Measurements from ENCODE around the gene SLC35G3. TPM values are rescaled to one million over a fixed set of nuclear protein-coding genes. Genes with fewer than 3 reads are reported as not detected.
A peak's percentile ranks its signal among the peaks of the same experiment; 100 is the strongest.
"Not testable (repeated sequence)": the region's sequence is repeated elsewhere in the genome, so short reads cannot be mapped to it uniquely, and the experiment has no call there.

SLC35G3 gene
- total RNA-seq, 4 donors from 2014 or later = not detected

GRCh38 chr17:35214631-35215273, 20.6 kb upstream of the SLC35G3 start:
- H3K27ac ChIP-seq = peak overlapping the region; percentile 65 to 76 (median 73)
- no peaks in the 10 kb centered on the region for H3K36me3 ChIP-seq
- no peak overlapping the region for H3K4me3 ChIP-seq
- H3K9me3 ChIP-seq = no peaks in the 10 kb centered on the region
- TF ChIP-seq, protein P1, sequence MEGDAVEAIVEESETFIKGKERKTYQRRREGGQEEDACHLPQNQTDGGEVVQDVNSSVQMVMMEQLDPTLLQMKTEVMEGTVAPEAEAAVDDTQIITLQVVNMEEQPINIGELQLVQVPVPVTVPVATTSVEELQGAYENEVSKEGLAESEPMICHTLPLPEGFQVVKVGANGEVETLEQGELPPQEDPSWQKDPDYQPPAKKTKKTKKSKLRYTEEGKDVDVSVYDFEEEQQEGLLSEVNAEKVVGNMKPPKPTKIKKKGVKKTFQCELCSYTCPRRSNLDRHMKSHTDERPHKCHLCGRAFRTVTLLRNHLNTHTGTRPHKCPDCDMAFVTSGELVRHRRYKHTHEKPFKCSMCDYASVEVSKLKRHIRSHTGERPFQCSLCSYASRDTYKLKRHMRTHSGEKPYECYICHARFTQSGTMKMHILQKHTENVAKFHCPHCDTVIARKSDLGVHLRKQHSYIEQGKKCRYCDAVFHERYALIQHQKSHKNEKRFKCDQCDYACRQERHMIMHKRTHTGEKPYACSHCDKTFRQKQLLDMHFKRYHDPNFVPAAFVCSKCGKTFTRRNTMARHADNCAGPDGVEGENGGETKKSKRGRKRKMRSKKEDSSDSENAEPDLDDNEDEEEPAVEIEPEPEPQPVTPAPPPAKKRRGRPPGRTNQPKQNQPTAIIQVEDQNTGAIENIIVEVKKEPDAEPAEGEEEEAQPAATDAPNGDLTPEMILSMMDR (IDR thresholded peaks at IDR 0.05) = no peak
- no peak for TF ChIP-seq POLR2A (IDR thresholded peaks at IDR 0.05)
- no peak for DNase-seq
- H3K4me1 ChIP-seq = no peaks in the 10 kb centered on the region
- H3K27me3 ChIP-seq = no peaks in the 10 kb centered on the region

GRCh38 chr17:35214192-35214591, 20.0 kb upstream of the SLC35G3 start:
- Histone ChIP-seq H3K27ac (peak overlapping the region; percentile 65 to 76 (median 73)), H3K4me3 (no peak overlapping the region), H3K36me3 (no peaks in the 10 kb centered on the region), H3K9me3 (no peaks in the 10 kb centered on the region), H3K4me1 (no peaks in the 10 kb centered on the region), H3K27me3 (no peaks in the 10 kb centered on the region)
- TF ChIP-seq, protein P1 (IDR thresholded peaks at IDR 0.05) = no peak
- no peak for TF ChIP-seq POLR2A (IDR thresholded peaks at IDR 0.05)
- peak in 1 of 3 donors; percentile 20 for DNase-seq

GRCh38 chr17:35213412-35213940, 19.3 kb upstream of the SLC35G3 start:
- H3K9me3 ChIP-seq = no peaks in the 10 kb centered on the region
- DNase-seq = no peak
- no peaks in the 10 kb centered on the region for H3K4me1 ChIP-seq
- TF ChIP-seq POLR2A (IDR thresholded peaks at IDR 0.05) = no peak
- TF ChIP-seq, protein P1 (IDR thresholded peaks at IDR 0.05) = no peak
- no peak overlapping the region for H3K4me3 ChIP-seq
- H3K27me3 ChIP-seq = no peaks in the 10 kb centered on the region
- H3K36me3 ChIP-seq = no peaks in the 10 kb centered on the region
- peak overlapping the region; percentile 23 to 57 (median 52) for H3K27ac ChIP-seq

- peak overlapping the region in 3 of 4 donors; percentile 23 to 52 (median 51) for H3K27ac ChIP-seq
- H3K9me3 ChIP-seq = no peaks in the 10 kb centered on the region
- DNase-seq = no peak
- H3K4me3 ChIP-seq = no peak overlapping the region
- no peaks in the 10 kb centered on the region for H3K27me3 ChIP-seq
- no peaks in the 10 kb centered on the region for H3K36me3 ChIP-seq
- TF ChIP-seq, protein P1 (IDR thresholded peaks at IDR 0.05) = no peak
- no peak for TF ChIP-seq POLR2A (IDR thresholded peaks at IDR 0.05)
- H3K4me1 ChIP-seq = no peaks in the 10 kb centered on the region
Observed at GRCh38 chr17:35212668-35213067, 18.5 kb upstream of the SLC35G3 start.

- TF ChIP-seq, protein P1 (IDR thresholded peaks at IDR 0.05) = no peak
- TF ChIP-seq POLR2A (IDR thresholded peaks at IDR 0.05) = no peak
- H3K4me1 ChIP-seq = no peaks in the 10 kb centered on the region
- no peak for DNase-seq
- H3K9me3 ChIP-seq = no peaks in the 10 kb centered on the region
- H3K27ac ChIP-seq = no peak overlapping the region
- no peaks in the 10 kb centered on the region for H3K27me3 ChIP-seq
- H3K4me3 ChIP-seq = no peak overlapping the region
- H3K36me3 ChIP-seq = no peaks in the 10 kb centered on the region
Observed at GRCh38 chr17:35210741-35211140, 16.5 kb upstream of the SLC35G3 start.

DNA sequence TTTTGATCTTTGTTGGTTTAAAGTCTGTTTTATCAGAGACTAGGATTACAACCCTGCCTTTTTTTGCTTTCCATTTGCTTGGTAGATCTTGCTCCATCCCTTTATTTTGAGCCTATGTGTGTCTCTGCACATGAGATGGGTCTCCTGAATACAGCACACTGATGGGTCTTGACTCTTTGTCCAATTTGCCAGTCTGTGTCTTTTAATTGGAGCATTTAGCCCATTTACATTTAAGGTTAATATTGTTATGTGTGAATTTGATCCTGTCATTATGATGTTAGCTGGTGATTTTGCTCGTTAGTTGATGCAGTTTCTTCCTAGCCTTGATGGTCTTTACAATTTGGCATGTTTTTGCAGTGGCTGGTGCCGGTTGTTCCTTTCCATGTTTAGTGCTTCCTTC, 8.4 kb upstream of the SLC35G3 start:
- DNase-seq, H3K4me3 ChIP-seq, H3K9me3 ChIP-seq, H3K27ac ChIP-seq, H3K36me3 ChIP-seq, H3K4me1 ChIP-seq, H3K27me3 ChIP-seq: not testable (repeated sequence)

GRCh38 chr17:35195062-35195461, 869 bp upstream of the SLC35G3 start:
- H3K36me3 ChIP-seq, H3K4me3 ChIP-seq, H3K27me3 ChIP-seq, DNase-seq, H3K27ac ChIP-seq, H3K9me3 ChIP-seq, H3K4me1 ChIP-seq: not testable (repeated sequence)

All from Peyer's patch (tissue), 4 donors.